ENCODE data around the gene ACTL8.

- TF ChIP-seq POLR2AphosphoS5 (IDR thresholded peaks at IDR 0.05; ENCODE audit: low read depth, low read length) (no peak), REST (IDR thresholded peaks at IDR 0.05; ENCODE audit: insufficient read depth in 1 of 2, low read depth in 2 of 2, low read length in 2 of 2) (no peak), SIN3A (IDR thresholded peaks at IDR 0.05; ENCODE audit: borderline replicate concordance, insufficient read depth, low read length) (no peak)
Measured at GRCh38 chr1:17763995-17764394, 8.9 kb downstream of the ACTL8 start.

Data from PFSK-1 (cell line).